Osteocyte (in vitro differentiated cells): ENCODE data around the gene CEP152. TPM values are rescaled to one million over a fixed set of nuclear protein-coding genes. Genes with fewer than 3 reads are reported as not detected.

Experiments
- DNase-seq: peaks from one replicate; pipeline ENCODE4 v3.0.0; 2021; ENCODE audit warnings: mixed read lengths; ENCODE audit not compliant: unreplicated experiment; ENCODE audit errors: extremely low spot score
- H3K27ac Mint-ChIP-seq: one replicate; pipeline ENCODE4 v1.8.0; 2021; ENCODE audit warnings: mild to moderate bottlenecking, mixed read lengths; ENCODE audit not compliant: unreplicated experiment
- H3K27me3 Mint-ChIP-seq: one replicate; pipeline ENCODE4 v1.8.0; 2021; ENCODE audit warnings: mixed read lengths; ENCODE audit not compliant: unreplicated experiment
- H3K36me3 Mint-ChIP-seq: one replicate; pipeline ENCODE4 v1.8.0; 2021; ENCODE audit warnings: mixed read lengths; ENCODE audit not compliant: unreplicated experiment
- H3K4me1 Mint-ChIP-seq: one replicate; pipeline ENCODE4 v1.8.0; 2021; ENCODE audit warnings: mixed read lengths; ENCODE audit not compliant: unreplicated experiment
- H3K4me3 Mint-ChIP-seq: one replicate; pipeline ENCODE4 v1.8.0; 2021; ENCODE audit warnings: mild to moderate bottlenecking, moderate library complexity, mixed read lengths; ENCODE audit not compliant: unreplicated experiment
- H3K9me3 Mint-ChIP-seq: one replicate; pipeline ENCODE4 v1.8.0; 2021; ENCODE audit warnings: mixed read lengths; ENCODE audit not compliant: unreplicated experiment
- total RNA-seq: library from RNA; stranded (reverse); gene quantifications from 2 replicates; pipeline ENCODE4 v1.2.1, GENCODE V29; 2021
- TF ChIP-seq, protein P1 (sequence below): fragments of 200-600 bp; sonication (generic); IDR thresholded peaks from 2 replicates; pipeline ENCODE4 v1.5.0; 2021; ENCODE audit warnings: antibody characterized with exemption, mild to moderate bottlenecking, moderate library complexity

Gene CEP152
- total RNA-seq, 1 donor from 2014 or later, result 5.6 TPM

DNA sequence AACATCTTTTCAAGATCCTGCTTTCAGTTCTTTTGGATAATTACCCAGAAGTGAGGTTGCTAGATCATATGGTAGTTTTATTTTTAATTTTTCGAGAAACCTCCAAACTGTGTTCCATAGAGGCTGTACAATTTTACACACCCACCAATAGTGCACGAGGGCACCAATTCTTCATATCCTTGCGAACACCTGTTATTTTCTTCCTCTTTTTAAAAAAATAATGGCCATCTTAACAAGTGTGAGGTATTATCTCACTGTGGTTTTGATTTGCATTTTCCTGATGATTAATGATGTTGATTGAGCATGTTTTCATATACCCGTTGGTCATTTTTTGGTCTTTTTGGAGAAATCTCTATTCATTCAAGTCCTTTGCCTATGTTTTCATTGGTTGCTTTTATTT, 17.6 kb upstream of the CEP152 start:
- Mint-ChIP-seq H3K36me3 (peaks cover 8% of the 10 kb centered on the region), H3K9me3 (peaks cover 10% of the 10 kb centered on the region), H3K4me1 (peaks cover 5% of the 10 kb centered on the region), H3K27me3 (no peaks in the 10 kb centered on the region), H3K27ac (no peak overlapping the region), H3K4me3 (no peak overlapping the region)
- DNase-seq, result no peak
- TF ChIP-seq, protein P1, sequence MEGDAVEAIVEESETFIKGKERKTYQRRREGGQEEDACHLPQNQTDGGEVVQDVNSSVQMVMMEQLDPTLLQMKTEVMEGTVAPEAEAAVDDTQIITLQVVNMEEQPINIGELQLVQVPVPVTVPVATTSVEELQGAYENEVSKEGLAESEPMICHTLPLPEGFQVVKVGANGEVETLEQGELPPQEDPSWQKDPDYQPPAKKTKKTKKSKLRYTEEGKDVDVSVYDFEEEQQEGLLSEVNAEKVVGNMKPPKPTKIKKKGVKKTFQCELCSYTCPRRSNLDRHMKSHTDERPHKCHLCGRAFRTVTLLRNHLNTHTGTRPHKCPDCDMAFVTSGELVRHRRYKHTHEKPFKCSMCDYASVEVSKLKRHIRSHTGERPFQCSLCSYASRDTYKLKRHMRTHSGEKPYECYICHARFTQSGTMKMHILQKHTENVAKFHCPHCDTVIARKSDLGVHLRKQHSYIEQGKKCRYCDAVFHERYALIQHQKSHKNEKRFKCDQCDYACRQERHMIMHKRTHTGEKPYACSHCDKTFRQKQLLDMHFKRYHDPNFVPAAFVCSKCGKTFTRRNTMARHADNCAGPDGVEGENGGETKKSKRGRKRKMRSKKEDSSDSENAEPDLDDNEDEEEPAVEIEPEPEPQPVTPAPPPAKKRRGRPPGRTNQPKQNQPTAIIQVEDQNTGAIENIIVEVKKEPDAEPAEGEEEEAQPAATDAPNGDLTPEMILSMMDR, result no peak

DNA sequence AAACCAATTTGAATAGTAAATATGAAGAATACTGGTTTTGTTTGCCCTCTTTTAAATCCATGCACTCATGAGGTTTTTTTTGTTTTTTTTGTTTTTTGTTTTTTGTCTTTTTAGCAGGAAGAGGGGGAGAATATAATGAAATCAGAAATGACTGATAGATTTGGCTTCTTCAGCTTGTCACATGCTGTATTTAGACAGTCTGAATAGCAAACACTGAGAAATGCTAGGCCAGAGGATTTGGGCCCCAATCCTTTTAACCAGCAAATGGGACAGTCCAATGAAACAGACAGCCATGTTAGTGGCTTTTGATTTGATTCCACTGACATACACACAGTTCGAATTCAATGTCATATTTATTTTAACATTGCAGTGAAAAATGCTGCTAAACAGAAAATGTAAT, 14.2 kb upstream of the CEP152 start:
- TF ChIP-seq, protein P1, result no peak
- no peak overlapping the region for H3K4me3 Mint-ChIP-seq
- DNase-seq, result no peak
- H3K9me3 Mint-ChIP-seq, result no peaks in the 10 kb centered on the region
- H3K4me1 Mint-ChIP-seq, result peaks cover 11% of the 10 kb centered on the region
- H3K27ac Mint-ChIP-seq, result no peak overlapping the region
- H3K36me3 Mint-ChIP-seq, result no peaks in the 10 kb centered on the region
- no peaks in the 10 kb centered on the region for H3K27me3 Mint-ChIP-seq

DNA sequence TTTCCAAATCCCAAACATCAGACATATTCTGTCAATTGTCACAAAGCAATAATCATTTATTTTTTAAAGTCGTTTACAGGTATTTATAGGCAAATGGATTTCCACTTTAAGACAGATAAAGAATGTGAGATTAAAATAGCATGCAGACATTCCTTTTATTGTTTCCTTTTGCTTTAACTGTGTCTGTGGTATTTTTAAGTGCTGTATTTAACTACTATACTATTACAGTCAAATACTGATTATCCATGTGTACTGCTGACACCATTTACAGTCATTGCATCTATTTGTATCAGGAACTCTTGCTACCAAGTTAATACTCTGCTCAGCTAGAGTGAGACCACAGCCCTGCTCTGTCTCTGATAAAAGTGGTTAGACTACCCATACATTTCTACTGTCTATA, 12.8 kb upstream of the CEP152 start:
- Mint-ChIP-seq H3K27ac (no peak overlapping the region), H3K4me3 (no peak overlapping the region), H3K4me1 (peaks cover 11% of the 10 kb centered on the region), H3K27me3 (no peaks in the 10 kb centered on the region), H3K36me3 (no peaks in the 10 kb centered on the region), H3K9me3 (no peaks in the 10 kb centered on the region)
- TF ChIP-seq, protein P1, result no peak
- DNase-seq, result no peak

DNA sequence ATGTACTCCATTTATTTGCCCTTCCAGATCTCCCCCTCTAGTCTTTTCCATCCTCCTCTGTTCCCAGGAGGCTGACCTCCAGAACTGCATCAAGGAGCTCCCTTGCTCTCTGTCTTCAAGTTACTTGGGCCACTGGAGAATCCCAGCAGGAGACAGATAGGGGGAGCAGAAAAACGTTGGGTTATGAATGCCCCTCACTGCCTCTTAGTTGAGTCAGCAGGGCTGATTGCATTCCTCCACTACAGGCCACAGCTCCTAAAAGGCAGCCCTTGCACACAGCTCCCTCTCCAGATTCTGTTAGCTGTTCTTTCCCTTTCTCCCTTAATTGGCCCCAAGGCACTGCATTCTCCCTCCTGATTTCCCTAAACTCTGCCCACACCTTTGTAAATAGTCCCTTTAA, 12.4 kb upstream of the CEP152 start:
- H3K4me3 Mint-ChIP-seq, result no peak overlapping the region
- H3K36me3 Mint-ChIP-seq, result no peaks in the 10 kb centered on the region
- peaks cover 11% of the 10 kb centered on the region for H3K4me1 Mint-ChIP-seq
- no peaks in the 10 kb centered on the region for H3K9me3 Mint-ChIP-seq
- no peaks in the 10 kb centered on the region for H3K27me3 Mint-ChIP-seq
- no peak overlapping the region for H3K27ac Mint-ChIP-seq
- DNase-seq, result no peak
- TF ChIP-seq, protein P1, result no peak

DNA sequence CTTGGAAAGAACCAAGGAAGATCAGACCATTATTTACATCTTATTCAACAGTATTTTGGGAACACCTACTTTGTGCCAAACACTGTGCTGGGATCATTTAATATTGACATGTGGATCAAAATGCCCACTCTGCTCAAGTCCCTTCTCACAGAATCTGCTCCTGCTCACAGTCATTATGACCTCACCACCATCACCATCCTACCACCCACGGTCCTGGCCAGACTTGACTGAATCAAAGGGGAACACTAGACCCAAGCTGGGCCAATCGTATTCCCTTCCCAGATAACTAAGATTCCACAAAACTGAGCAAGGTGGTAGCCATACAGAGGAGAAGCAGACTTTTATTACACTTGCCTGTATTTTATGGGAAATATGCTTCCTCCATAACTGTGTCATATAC, 3.4 kb upstream of the CEP152 start:
- Mint-ChIP-seq H3K27me3 (no peaks in the 10 kb centered on the region), H3K9me3 (no peaks in the 10 kb centered on the region), H3K27ac (no peak overlapping the region), H3K4me1 (peaks cover 8% of the 10 kb centered on the region), H3K4me3 (no peak overlapping the region), H3K36me3 (no peaks in the 10 kb centered on the region)
- TF ChIP-seq, protein P1, result no peak
- DNase-seq, result no peak
